ENCODE results near the gene CEP89. TPM values are rescaled to one million over a fixed set of nuclear protein-coding genes. Genes with fewer than 3 reads are reported as not detected.

Gene CEP89
- total and polyA plus RNA-seq, 8 donors, result 5.7 to 11.0 (median 6.9) TPM

GRCh38 chr19:32908641-32909190 is 63.0 kb downstream of the CEP89 start:
- intact Hi-C loops (cut with DNase I), result no loop called here
- WGBS, 2 donors, result 90 to 94% methylated on average over 7 of the region's 7 CpGs

GRCh38 chr19:32902448-32902847 is 69.3 kb downstream of the CEP89 start:
- H3K4me1 ChIP-seq, result no peaks in the 10 kb centered on the region
- no peaks in the 10 kb centered on the region for H3K27me3 ChIP-seq
- no peak overlapping the region for H3K4me3 ChIP-seq
- WGBS, 2 donors, result 87 to 94% methylated on average over 7 of the region's 7 CpGs
- intact Hi-C loops (cut with DNase I), result no loop called here
- H3K36me3 ChIP-seq, result no peaks in the 10 kb centered on the region
- ATAC-seq (no peak), DNase-seq (no peak), FAIRE-seq (no peak)
- H3K9me3 ChIP-seq, result no peaks in the 10 kb centered on the region
- TF ChIP-seq CTCF (IDR thresholded peaks at IDR 0.05), result no peak
- H3K27ac ChIP-seq, result no peak overlapping the region

More at GRCh38 chr19:32908641-32909190, 63.0 kb downstream of the CEP89 start:
- no peaks in the 10 kb centered on the region for H3K27me3 ChIP-seq
- no peaks in the 10 kb centered on the region for H3K4me1 ChIP-seq
- no peak for DNase-seq
- no peaks in the 10 kb centered on the region for H3K9me3 ChIP-seq
- no peak for ATAC-seq
- no peak overlapping the region for H3K27ac ChIP-seq
- H3K36me3 ChIP-seq, result no peaks in the 10 kb centered on the region
- TF ChIP-seq CTCF (IDR thresholded peaks at IDR 0.05), result no peak
- no peak for FAIRE-seq
- H3K4me3 ChIP-seq, result no peak overlapping the region

- DNase-seq, result no peak
- no peaks in the 10 kb centered on the region for H3K4me1 ChIP-seq
- ATAC-seq, result no peak
- no peak for TF ChIP-seq CTCF (IDR thresholded peaks at IDR 0.05)
- H3K36me3 ChIP-seq, result no peaks in the 10 kb centered on the region
- H3K27ac ChIP-seq, result no peak overlapping the region
- WGBS, 2 donors, result 83 to 91% methylated on average over 5 of the region's 5 CpGs
- H3K9me3 ChIP-seq, result no peaks in the 10 kb centered on the region
- intact Hi-C loops (cut with DNase I), result no loop called here
- no peak overlapping the region for H3K4me3 ChIP-seq
- no peaks in the 10 kb centered on the region for H3K27me3 ChIP-seq
- FAIRE-seq, result no peak
Observed at GRCh38 chr19:32901504-32902161, 70.1 kb downstream of the CEP89 start.

GRCh38 chr19:32896516-32897214 is 75.1 kb downstream of the CEP89 start:
- no peak overlapping the region for H3K4me3 ChIP-seq
- no peaks in the 10 kb centered on the region for H3K4me1 ChIP-seq
- H3K9me3 ChIP-seq, result no peaks in the 10 kb centered on the region
- intact Hi-C loops (cut with DNase I), result no loop called here
- WGBS, 2 donors, result 98 to 100% methylated on average over 1 of the region's 1 CpG
- no peaks in the 10 kb centered on the region for H3K36me3 ChIP-seq
- no peaks in the 10 kb centered on the region for H3K27me3 ChIP-seq
- DNase-seq, result no peak
- no peak for FAIRE-seq
- no peak for ATAC-seq
- TF ChIP-seq CTCF (IDR thresholded peaks at IDR 0.05), result no peak
- no peak overlapping the region for H3K27ac ChIP-seq

GRCh38 chr19:32895384-32895783 is 76.4 kb downstream of the CEP89 start:
- no peaks in the 10 kb centered on the region for H3K4me1 ChIP-seq
- no peak overlapping the region for H3K4me3 ChIP-seq
- WGBS, 2 donors, result 92 to 95% methylated on average over 3 of the region's 3 CpGs
- DNase-seq (no peak), ATAC-seq (no peak), FAIRE-seq (no peak)
- TF ChIP-seq CTCF (IDR thresholded peaks at IDR 0.05), result no peak
- no peaks in the 10 kb centered on the region for H3K9me3 ChIP-seq
- no peaks in the 10 kb centered on the region for H3K27me3 ChIP-seq
- H3K27ac ChIP-seq, result no peak overlapping the region
- H3K36me3 ChIP-seq, result no peaks in the 10 kb centered on the region
- intact Hi-C loops (cut with DNase I), result no loop called here
